ENCODE results near the gene UCK2.

DNA sequence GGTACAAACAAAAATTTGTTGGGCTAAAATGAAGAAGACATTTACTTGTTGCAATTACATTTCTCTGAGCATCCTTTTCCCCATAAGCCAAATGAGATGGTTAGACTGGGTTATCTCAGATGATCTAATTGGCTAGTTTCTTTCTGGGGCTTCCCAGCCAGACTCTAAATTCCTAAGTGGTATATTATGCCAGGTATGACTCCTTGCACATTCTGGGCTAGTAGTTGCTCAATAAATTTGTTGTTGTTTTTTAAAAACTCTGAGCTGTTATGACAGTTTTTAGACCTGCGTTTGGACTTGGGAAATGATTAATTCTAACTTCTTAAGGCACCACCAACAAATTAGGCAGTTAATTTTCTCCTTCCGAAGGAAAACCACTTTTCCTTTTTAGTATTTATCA, 66.1 kb downstream of the UCK2 start:
- TF ChIP-seq, protein P1, sequence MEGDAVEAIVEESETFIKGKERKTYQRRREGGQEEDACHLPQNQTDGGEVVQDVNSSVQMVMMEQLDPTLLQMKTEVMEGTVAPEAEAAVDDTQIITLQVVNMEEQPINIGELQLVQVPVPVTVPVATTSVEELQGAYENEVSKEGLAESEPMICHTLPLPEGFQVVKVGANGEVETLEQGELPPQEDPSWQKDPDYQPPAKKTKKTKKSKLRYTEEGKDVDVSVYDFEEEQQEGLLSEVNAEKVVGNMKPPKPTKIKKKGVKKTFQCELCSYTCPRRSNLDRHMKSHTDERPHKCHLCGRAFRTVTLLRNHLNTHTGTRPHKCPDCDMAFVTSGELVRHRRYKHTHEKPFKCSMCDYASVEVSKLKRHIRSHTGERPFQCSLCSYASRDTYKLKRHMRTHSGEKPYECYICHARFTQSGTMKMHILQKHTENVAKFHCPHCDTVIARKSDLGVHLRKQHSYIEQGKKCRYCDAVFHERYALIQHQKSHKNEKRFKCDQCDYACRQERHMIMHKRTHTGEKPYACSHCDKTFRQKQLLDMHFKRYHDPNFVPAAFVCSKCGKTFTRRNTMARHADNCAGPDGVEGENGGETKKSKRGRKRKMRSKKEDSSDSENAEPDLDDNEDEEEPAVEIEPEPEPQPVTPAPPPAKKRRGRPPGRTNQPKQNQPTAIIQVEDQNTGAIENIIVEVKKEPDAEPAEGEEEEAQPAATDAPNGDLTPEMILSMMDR (IDR thresholded peaks at IDR 0.05; ENCODE audit: low read depth, low read length, poor library complexity, severe bottlenecking) = no peak
- TF ChIP-seq EZH2phosphoT487 (IDR thresholded peaks at IDR 0.05; ENCODE audit: borderline replicate concordance, low read length) = no peak
